K562 (cell line): Measurements from ENCODE around the gene GPHN. TPM values are rescaled to one million over a fixed set of nuclear protein-coding genes. Genes with fewer than 3 reads are reported as not detected.

Experiments
- ATAC-seq: fragments of 200-7000 bp; cut with Tn5 transposase; 3 replicates; pipeline ENCODE4 v1.9.1; 2020; ENCODE audit warnings: moderate library complexity
- BruUV-seq: library from RNA; stranded (reverse); fragments of 400-500 nt; replicated peaks from 2 replicates; lab custom pipeline; 2021; lab: Mats Ljungman, UMichigan
- CTCF ChIA-PET: fragments of 300-600 bp; formaldehyde crosslinking; extraction: SDS; loops from one replicate; lab custom pipeline; 2021; ENCODE audit warnings: low intra/inter-chr PET ratio; lab: Yijun Ruan, JAX
- POLR2A ChIA-PET: fragments of 300-600, 350-650 bp; sonication (Branson Sonifier 250); formaldehyde crosslinking; extraction: SDS; loops from one replicate; lab custom pipeline; 2021; ENCODE audit warnings: antibody characterized with exemption, inconsistent platforms; lab: Yijun Ruan, JAX
- DNase-seq, 4 experiments: peaks; one replicate each; pipeline versions ENCODE4 v3.0.0 to v3.0.0-alpha.2; 2011 to 2018; ENCODE audit warnings: low spot score in 3 of 4, mixed read lengths in 3 of 4; ENCODE audit errors: extremely low read depth in 1 of 4
- FAIRE-seq: peaks from 2 replicates; lab custom pipeline; 2011; peaks lifted over from hg19 to GRCh38; lab: Jason Lieb, UNC
- H2AFZ ChIP-seq: 2 replicates; pipeline ENCODE4 v1.6.0; 2011; ENCODE audit warnings: low read depth, low read length, control low read depth, inconsistent platforms
- H3K27ac ChIP-seq: fragments of 200-600 bp; 3 replicates; pipeline ENCODE4 v1.8.0; 2011; ENCODE audit warnings: low read depth, mild to moderate bottlenecking, control low read depth, inconsistent platforms, low read length, moderate library complexity, mixed read lengths; ENCODE audit errors: extremely low read depth
- H3K27me3 ChIP-seq, 2 experiments: fragments of 300-600 bp in 1 of 2; 2 replicates in 1 of 2; 3 replicates in 1 of 2; pipeline versions ENCODE4 v1.6.0 to v1.8.0; 2011; ENCODE audit warnings: inconsistent platforms in 2 of 2, low read length in 2 of 2, mild to moderate bottlenecking in 1 of 2, mixed read lengths in 1 of 2, moderate library complexity in 1 of 2; ENCODE audit not compliant: control insufficient read depth in 2 of 2, insufficient read depth in 2 of 2
- H3K36me3 ChIP-seq: fragments of 300-600 bp; 3 replicates; pipeline ENCODE4 v1.8.0; 2011; ENCODE audit warnings: mild to moderate bottlenecking, low read length, inconsistent platforms; ENCODE audit not compliant: control insufficient read depth, insufficient read depth
- H3K4me1 ChIP-seq, 2 experiments: fragments of 200-600 bp in 1 of 2; replicated peaks in 1 of 2; 2 replicates in 1 of 2; 3 replicates in 1 of 2; pipeline versions ENCODE4 v1.5.1 to v1.8.0; 2011; ENCODE audit warnings: inconsistent platforms in 2 of 2, low read length in 2 of 2, mild to moderate bottlenecking in 1 of 2, mixed read lengths in 1 of 2, moderate library complexity in 1 of 2; ENCODE audit not compliant: control insufficient read depth in 2 of 2, insufficient read depth in 2 of 2
- H3K4me2 ChIP-seq: 2 replicates; pipeline ENCODE4 v1.6.1; 2011; ENCODE audit warnings: low read length, control low read depth, inconsistent platforms, mixed read lengths; ENCODE audit not compliant: insufficient read depth
- H3K4me3 ChIP-seq: fragments of 200-600 bp; sonication (generic), shearing (Covaris generic); 2 replicates; pipeline ENCODE4 v1.5.1; 2016; ENCODE audit warnings: control low read depth, inconsistent platforms
- H3K79me2 ChIP-seq: fragments of 200-600 bp; 3 replicates; pipeline ENCODE4 v1.8.0; 2011; ENCODE audit warnings: low read length, inconsistent platforms; ENCODE audit not compliant: control insufficient read depth, insufficient read depth
- H3K9ac ChIP-seq, 2 experiments: 2 replicates each; pipeline versions ENCODE4 v1.6.0 to v1.6.1; 2011; ENCODE audit warnings: low read depth in 2 of 2, low read length in 2 of 2, control low read depth in 1 of 2, inconsistent platforms in 1 of 2, mild to moderate bottlenecking in 1 of 2, mixed read lengths in 1 of 2; ENCODE audit not compliant: insufficient read depth in 1 of 2
- H3K9me1 ChIP-seq: one replicate; pipeline ENCODE4 v1.6.0; 2011; ENCODE audit warnings: inconsistent platforms, mild to moderate bottlenecking, low read length, moderate library complexity; ENCODE audit not compliant: control insufficient read depth, insufficient read depth
- H3K9me3 ChIP-seq: replicated peaks from 2 replicates; pipeline ENCODE4 v1.5.1; 2011; ENCODE audit warnings: low read depth, low read length, inconsistent platforms; ENCODE audit not compliant: control insufficient read depth, insufficient read depth
- H4K20me1 ChIP-seq: replicated peaks from 2 replicates; pipeline ENCODE4 v1.6.1; 2011; ENCODE audit warnings: low read length, inconsistent platforms, mixed read lengths; ENCODE audit not compliant: control insufficient read depth, insufficient read depth
- ARID1B ChIP-seq: fragments of 450-650 bp; IDR thresholded peaks from 2 replicates; pipeline ENCODE4 v1.6.1; 2016; ENCODE audit warnings: antibody characterized with exemption, mild to moderate bottlenecking, inconsistent platforms
- CBFA2T3 ChIP-seq: fragments of 450-650 bp; IDR thresholded peaks from 2 replicates; pipeline ENCODE4 v1.6.1; 2017
- CCNT2 ChIP-seq: IDR thresholded peaks from 2 replicates; pipeline ENCODE4 v1.6.1; 2011; ENCODE audit warnings: borderline replicate concordance, low read depth, mild to moderate bottlenecking, moderate library complexity, mixed read lengths, low read length; ENCODE audit not compliant: insufficient read length; ENCODE audit errors: extremely low read depth
- ETS2 ChIP-seq: IDR thresholded peaks from 2 replicates; pipeline ENCODE4 v1.6.1; 2016; ENCODE audit warnings: borderline replicate concordance, missing genetic modification characterization, mild to moderate bottlenecking, moderate library complexity, missing compliant biosample characterization; ENCODE audit not compliant: poor library complexity, severe bottlenecking
- FOXP4 ChIP-seq: sonication (generic); formaldehyde crosslinking; IDR thresholded peaks from 2 replicates; pipeline ENCODE4 v1.8.0; 2022; ENCODE audit warnings: mild to moderate bottlenecking, missing genetic modification reagents, borderline replicate concordance
- HOMEZ ChIP-seq: fragments of 250-450 bp; sonication (Bioruptor Pico); IDR thresholded peaks from 2 replicates; pipeline ENCODE4 v1.4.0; 2020; ENCODE audit warnings: mild to moderate bottlenecking, moderate library complexity
- KAT8 ChIP-seq: fragments of 450-650 bp; IDR thresholded peaks from 2 replicates; pipeline ENCODE4 v1.6.1; 2016; ENCODE audit warnings: low read depth, mild to moderate bottlenecking
- LEF1 ChIP-seq: fragments of 450-650 bp; IDR thresholded peaks from 2 replicates; pipeline ENCODE4 v1.6.1; 2016; ENCODE audit warnings: mild to moderate bottlenecking
- MAFK ChIP-seq: IDR thresholded peaks from 2 replicates; pipeline ENCODE4 v1.6.1; 2011; ENCODE audit warnings: low read length, improper control_type of control experiment
- MAZ ChIP-seq, 2 experiments: fragments of 450-650 bp in 1 of 2; sonication (generic) in 1 of 2; formaldehyde crosslinking; IDR thresholded peaks in 1 of 2; conservative IDR thresholded peaks in 1 of 2; 2 replicates each; pipeline versions ENCODE4 v1.4.0 to v1.5.0; 2020; ENCODE audit warnings: mild to moderate bottlenecking in 1 of 2, missing genetic modification reagents in 1 of 2
- MEIS2 ChIP-seq: fragments of 450-650 bp; IDR thresholded peaks from 2 replicates; pipeline ENCODE4 v1.6.1; 2014; ENCODE audit warnings: mild to moderate bottlenecking; ENCODE audit not compliant: partially characterized antibody
- RBM39 ChIP-seq: fragments of 200-400 bp; formaldehyde crosslinking; optimal IDR thresholded peaks from 2 replicates; pipeline ENCODE3; 2018; ENCODE audit warnings: low read depth, low read length
- SIX5 ChIP-seq, 2 experiments: IDR thresholded peaks; 2 replicates each; pipeline ENCODE4 v1.6.1; 2011; ENCODE audit warnings: low read length in 2 of 2, borderline replicate concordance in 1 of 2, low read depth in 1 of 2, mild to moderate bottlenecking in 1 of 2, moderate library complexity in 1 of 2; ENCODE audit not compliant: insufficient read depth in 1 of 2
- SREBF2 ChIP-seq: sonication (generic); formaldehyde crosslinking; IDR thresholded peaks from 2 replicates; pipeline ENCODE4 v1.4.0; 2020; ENCODE audit warnings: mild to moderate bottlenecking, missing genetic modification reagents
- STAG1 ChIP-seq: sonication (generic); formaldehyde crosslinking; IDR thresholded peaks from 2 replicates; pipeline ENCODE4 v1.5.0; 2020; ENCODE audit warnings: missing genetic modification reagents, borderline replicate concordance
- TCF3 ChIP-seq: sonication (generic); formaldehyde crosslinking; IDR thresholded peaks from 2 replicates; pipeline ENCODE4 v1.4.0; 2020; ENCODE audit warnings: mild to moderate bottlenecking, missing genetic modification reagents
- TEAD4 ChIP-seq, 2 experiments: sonication (generic) in 1 of 2; formaldehyde crosslinking in 1 of 2; IDR thresholded peaks; 2 replicates each; pipeline versions ENCODE4 v1.6.1 to v1.8.0; 2012 to 2022; ENCODE audit warnings: borderline replicate concordance in 1 of 2, inconsistent platforms in 1 of 2, low read length in 1 of 2, mild to moderate bottlenecking in 1 of 2, missing genetic modification reagents in 1 of 2
- ZNF12 ChIP-seq: sonication (generic); formaldehyde crosslinking; IDR thresholded peaks from 2 replicates; pipeline ENCODE4 v1.4.0; 2020; ENCODE audit warnings: mild to moderate bottlenecking, missing genetic modification reagents
- ZNF3 ChIP-seq: fragments of 250-450 bp; sonication (Bioruptor Pico); IDR thresholded peaks from 2 replicates; pipeline ENCODE4 v1.5.0; 2021; ENCODE audit warnings: mild to moderate bottlenecking, moderate library complexity
- ZNF311 ChIP-seq: fragments of 250-450 bp; sonication (Bioruptor Pico); IDR thresholded peaks from 2 replicates; pipeline ENCODE4 v1.4.0; 2020; ENCODE audit warnings: mild to moderate bottlenecking, moderate library complexity
- WGBS: fragments of 100-300 bp; shearing (Covaris generic); methylation state at CpG from one replicate; pipeline ENCODE4 v1.1.6; 2016; ENCODE audit warnings: low coverage, mixed read lengths; ENCODE audit not compliant: insufficient coverage; ENCODE audit errors: missing lambda C conversion rate; 5-methylcytosine and 5-hydroxymethylcytosine counted together
- in situ Hi-C: fragments of 300-500 bp; cut with MboI; formaldehyde crosslinking; loops from 4 replicates; pipeline ENCODE4 v1.15.0; 2018; ENCODE audit warnings: inconsistent platforms, mixed read lengths
- intact Hi-C: fragments of 100-400 bp; cut with micrococcal nuclease; formaldehyde crosslinking; loops from 2 replicates; pipeline ENCODE4 v1.14.2; 2022
- polyA plus RNA-seq, 8 experiments: library from polyadenylated mRNA; depleted of rRNA in 4 of 8; stranded (reverse) in 5 of 8; unstranded in 3 of 8; fragments of >200 nt; fragmentation: Nextera tagmentation in 2 of 8; fragmentation: Illumina TruSeq in 1 of 8; extraction: Ambion mirVana in 2 of 8; extraction: Trizol in 1 of 8; gene quantifications; 2 replicates each; pipeline versions ENCODE4 v1.2.1 to v1.2.3, GENCODE V29; 2011 to 2014; ENCODE audit warnings: inconsistent platforms in 1 of 8, missing spikeins in 1 of 8
- total RNA-seq, 7 experiments: library from RNA; depleted of rRNA in 6 of 7; stranded (reverse); fragments of >200 nt in 6 of 7; fragmentation: Illumina TruSeq in 2 of 7; extraction: Trizol in 2 of 7; gene quantifications; 2 replicates each; pipeline versions ENCODE4 v1.2.1 to v1.2.3, GENCODE V29; 2011 to 2021; ENCODE audit warnings: low replicate concordance in 1 of 7

Gene GPHN
- total and polyA plus RNA-seq, 9 of the 15 experiments (the other 6 are each of a cell fraction or from before 2014, with no cell fraction given), result 5.9 to 16.0 (median 11.4) TPM

- H3K79me2 ChIP-seq, result no peaks in the 10 kb centered on the region
- in situ Hi-C loops, result loop anchor here (25.0 kb wide), 1 partner anchor 1326 kb away; the partner anchor contains the start of genes RAD51B and ZFYVE26
- no peaks in the 10 kb centered on the region for H4K20me1 ChIP-seq
- H3K9me1 ChIP-seq, result no peaks in the 10 kb centered on the region
- no peak within 1 kb of the TSS for H3K27ac ChIP-seq
- 9% methylated on average over 2 of the region's 2 CpGs for WGBS
- DNase-seq (no peak), FAIRE-seq (no peak), ATAC-seq (peak; percentile 45; the same call in 1 of the 3 replicates)
- BruUV-seq, result no TSS peak
- intact Hi-C loops, result no loop called here
- H3K4me2 ChIP-seq, result no peak within 1 kb of the TSS; the same call in 1 of the 2 replicates
- H3K9me3 ChIP-seq, result no peaks in the 10 kb centered on the region
- H3K27me3 ChIP-seq, result no peaks in the 10 kb centered on the region
- ChIA-PET CTCF (no interaction called here), POLR2A (interaction anchor here (0.5 to 0.7 kb wide), 2 partner anchors 14 to 485 kb away, joined by 3 read pairs; no protein-coding TSS in a partner anchor)
- no peaks in the 10 kb centered on the region for H3K36me3 ChIP-seq
- H3K4me1 ChIP-seq, result peaks cover 0 to 3% of the 10 kb centered on the region in 2 experiments; a peak in 2 of 5 replicates
- no peak within 1 kb of the TSS for H3K4me3 ChIP-seq
- H2AFZ ChIP-seq, result no peak within 1 kb of the TSS; the same call in 1 of the 2 replicates
- H3K9ac ChIP-seq, result no peak within 1 kb of the TSS
- TF ChIP-seq KAT8 (no peak), ZNF3 (CRISPR knock-in tag) (no peak), HOMEZ (CRISPR knock-in tag) (no peak), MEIS2 (peak; percentile 23), ZNF311 (CRISPR knock-in tag) (no peak), SIX5 (IDR thresholded peaks at IDR 0.05; ENCODE audit: borderline replicate concordance in 1 of 2, insufficient read depth in 1 of 2, low read depth in 1 of 2, low read length in 2 of 2) (no peak), ARID1B (peak; percentile 44), ZNF12 (CRISPR knock-in tag) (no peak), SREBF2 (CRISPR knock-in tag) (no peak), ETS2 (tag) (no peak), TEAD4 (IDR thresholded peaks at IDR 0.05; ENCODE audit: low read length) (0 out of 2 replicates have a peak, but pooled peaks have one; percentile 12), TEAD4 (CRISPR knock-in tag; IDR thresholded peaks at IDR 0.05; ENCODE audit: borderline replicate concordance) (no peak), MAFK (no peak), CBFA2T3 (peak; percentile 53), RBM39 (no peak), STAG1 (CRISPR knock-in tag) (no peak), TCF3 (CRISPR knock-in tag) (peak; percentile 62), MAZ (CRISPR knock-in tag; conservative IDR thresholded peaks at IDR 0.05 in 1 of 2, IDR thresholded peaks at IDR 0.05 in 1 of 2) (no peak), LEF1 (no peak), CCNT2 (no peak), FOXP4 (CRISPR knock-in tag) (no peak)
Observed at GRCh38 chr14:66485910-66486421, 22.0 kb upstream of the GPHN start, which contains the start of gene CCDC196. Gene CCDC196 (plus strand): TSS chr14:66486371. CDS start chr14:66486503, 132 bp downstream.
